GM19397 (cell line): ENCODE measurements around the gene TTLL11.

Experiments used
- ATAC-seq: cut with Tn5 transposase; IDR thresholded peaks from one replicate; pipeline ENCODE4 v1.9.1; 2021; ENCODE audit warnings: mild to moderate bottlenecking, moderate library complexity; ENCODE audit not compliant: unreplicated experiment

TTLL11 gene

DNA sequence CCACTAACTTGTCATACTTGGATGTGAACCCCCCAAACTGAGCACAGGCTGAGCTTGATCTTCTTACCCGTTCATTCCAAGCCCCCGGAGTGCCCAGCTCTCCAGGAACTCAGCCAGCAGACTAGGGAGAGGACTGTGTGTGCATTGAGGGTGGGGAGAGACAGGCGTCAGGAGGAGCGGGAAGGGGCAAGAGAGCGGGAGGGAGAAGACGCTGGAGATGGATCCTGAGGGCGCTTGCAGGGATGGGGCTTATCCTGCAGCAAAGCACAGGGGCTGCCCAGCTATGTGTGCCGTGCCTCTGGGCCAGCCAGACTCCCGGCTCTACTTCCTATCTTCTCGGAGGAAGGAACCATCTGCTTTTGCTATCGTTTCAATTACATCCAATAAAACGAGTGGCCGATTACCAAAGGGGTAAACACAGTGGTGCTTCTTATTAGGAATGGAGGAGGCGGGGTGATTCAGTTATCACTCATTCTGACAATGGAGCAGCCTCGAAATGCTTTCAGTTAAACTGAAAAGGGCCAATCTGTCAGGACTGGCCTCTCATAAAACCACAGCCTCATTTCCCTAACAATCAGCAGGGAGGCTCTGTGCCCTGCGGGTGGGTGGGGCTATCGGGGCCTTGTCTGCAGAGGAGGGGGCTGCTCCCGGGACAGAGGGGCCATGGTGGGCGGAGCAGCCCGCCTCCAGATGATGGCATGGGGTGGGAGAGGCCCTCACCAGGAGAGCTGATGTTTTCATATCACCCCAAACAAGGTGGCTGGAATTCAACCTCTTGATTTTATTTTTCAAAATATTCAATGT lies 273.5 kb downstream of the TTLL11 start:
- ATAC-seq = no peak

GRCh38 chr9:121818841-121819427 lies 274.2 kb downstream of the TTLL11 start:
- ATAC-seq = no peak

GRCh38 chr9:121818016-121818661 lies 275.0 kb downstream of the TTLL11 start:
- no peak for ATAC-seq

- no peak for ATAC-seq
These were observed 275.6 kb downstream of the TTLL11 start for GRCh38 chr9:121817476-121817875.

DNA sequence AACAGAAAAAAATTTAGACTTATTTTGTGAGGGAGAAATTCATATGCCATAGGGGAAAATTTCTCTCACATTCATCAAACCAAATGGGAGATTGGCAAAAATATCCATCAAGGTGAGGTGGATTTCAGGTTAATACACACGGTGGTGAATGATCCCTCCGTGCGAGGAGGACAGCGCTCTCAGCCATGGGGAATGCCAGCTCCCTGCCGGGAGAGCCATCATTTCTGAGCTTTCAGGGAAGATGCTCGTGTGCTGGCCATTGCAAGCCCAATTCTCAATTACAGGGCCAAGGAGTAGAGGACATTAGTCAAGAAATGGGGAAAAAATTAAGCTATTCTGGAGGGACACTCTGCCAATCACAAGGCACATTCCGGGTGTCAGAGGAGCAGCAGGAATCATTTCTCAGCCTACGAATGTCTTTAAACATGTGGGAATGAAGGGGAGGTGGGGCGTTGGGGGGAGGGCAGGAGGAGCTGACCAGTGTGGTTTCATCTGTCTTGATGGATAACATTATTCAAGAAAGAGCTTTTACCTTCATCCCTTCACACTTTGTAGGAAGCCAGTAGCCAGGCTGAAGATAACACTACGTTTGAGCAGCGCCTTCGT lies 276.2 kb downstream of the TTLL11 start:
- no peak for ATAC-seq

DNA sequence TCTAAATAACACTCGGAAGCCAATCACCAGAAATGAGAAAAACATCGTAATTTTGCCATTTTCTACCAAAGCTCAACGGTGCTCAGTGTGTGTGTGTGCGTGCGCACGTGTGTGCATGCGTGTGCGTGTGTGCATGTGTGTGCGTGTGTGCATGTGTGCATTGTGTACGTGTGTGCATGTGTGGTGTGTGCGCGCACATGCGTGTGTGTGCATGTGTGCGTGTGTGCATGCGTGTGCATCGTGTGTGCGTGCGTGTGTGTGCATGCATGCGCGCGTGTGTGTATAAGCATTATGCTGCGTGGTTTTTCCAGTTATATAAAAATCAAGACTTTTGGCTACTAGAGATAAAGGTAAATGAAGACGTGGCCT lies 276.7 kb downstream of the TTLL11 start:
- no peak for ATAC-seq

DNA sequence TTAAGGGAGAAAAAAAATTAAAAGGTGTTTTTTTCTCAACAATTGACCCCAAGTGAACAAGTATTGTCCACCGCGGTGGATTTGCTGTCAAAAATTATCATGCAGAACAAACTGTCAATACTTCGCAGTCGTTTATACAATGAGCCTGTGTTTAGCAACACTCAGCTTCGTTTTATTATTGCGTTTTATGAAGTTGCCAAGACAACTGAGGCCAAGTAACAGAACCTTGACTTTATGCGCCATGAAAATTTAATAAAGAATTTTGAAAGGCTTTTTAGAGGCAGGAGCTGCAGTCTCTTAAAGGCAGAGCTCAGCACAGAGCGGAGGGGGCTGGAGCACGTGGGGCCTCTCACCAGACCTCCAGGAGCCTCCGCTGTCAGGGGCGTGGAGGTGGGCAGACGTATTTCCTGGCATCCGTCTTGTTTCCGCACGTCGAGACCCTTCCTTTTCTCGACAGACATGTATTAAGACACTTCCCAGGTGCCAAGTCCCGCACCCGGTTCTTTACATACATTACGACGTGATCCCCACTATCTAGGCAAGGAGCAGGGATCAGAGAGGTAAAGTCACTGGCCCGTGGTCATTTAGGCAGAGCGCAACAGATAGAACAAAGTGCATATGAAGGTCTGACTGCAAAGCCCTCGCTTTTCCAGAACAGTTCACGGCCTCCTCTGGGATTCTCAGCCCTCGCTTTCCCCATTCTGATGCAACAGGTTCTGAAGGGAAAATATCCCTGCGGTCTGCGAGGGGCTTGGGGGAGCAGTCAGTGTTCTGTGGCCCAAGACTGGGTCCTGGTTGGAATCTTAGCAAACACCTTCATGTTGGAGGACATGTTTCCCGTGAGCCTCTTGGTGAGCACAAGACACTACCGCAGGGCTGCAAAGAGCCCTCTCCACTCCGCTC lies 277.3 kb downstream of the TTLL11 start:
- ATAC-seq = no peak

GRCh38 chr9:121815084-121815483 lies 278.0 kb downstream of the TTLL11 start:
- ATAC-seq = no peak

- ATAC-seq = no peak
These were observed 278.5 kb downstream of the TTLL11 start for GRCh38 chr9:121814594-121814993.

- no peak for ATAC-seq
These were observed 279.4 kb downstream of the TTLL11 start for GRCh38 chr9:121813519-121814210.

- no peak for ATAC-seq
These were observed 280.9 kb downstream of the TTLL11 start for GRCh38 chr9:121812159-121812735.

DNA sequence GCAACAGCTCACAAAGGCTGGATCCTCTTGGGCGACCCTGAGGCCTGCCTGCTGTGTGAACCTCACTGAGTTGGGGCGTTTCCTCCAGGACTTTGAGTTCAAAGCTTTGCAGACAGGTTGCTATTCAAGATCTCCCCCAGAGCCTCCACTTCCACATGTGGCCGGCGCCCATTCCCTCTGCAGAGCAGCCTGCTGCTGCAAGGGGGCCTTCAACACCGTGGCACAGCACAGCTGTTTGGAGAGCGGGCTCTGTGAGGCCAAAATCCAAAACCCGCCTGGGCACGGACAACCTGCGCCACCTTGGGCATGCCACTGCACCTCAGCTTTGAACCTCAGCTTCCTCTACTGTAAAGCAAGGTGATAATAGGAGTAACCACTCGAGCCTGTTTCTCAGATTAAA lies 281.4 kb downstream of the TTLL11 start:
- ATAC-seq = no peak

GRCh38 chr9:121811140-121811539 lies 282.0 kb downstream of the TTLL11 start:
- ATAC-seq = no peak

DNA sequence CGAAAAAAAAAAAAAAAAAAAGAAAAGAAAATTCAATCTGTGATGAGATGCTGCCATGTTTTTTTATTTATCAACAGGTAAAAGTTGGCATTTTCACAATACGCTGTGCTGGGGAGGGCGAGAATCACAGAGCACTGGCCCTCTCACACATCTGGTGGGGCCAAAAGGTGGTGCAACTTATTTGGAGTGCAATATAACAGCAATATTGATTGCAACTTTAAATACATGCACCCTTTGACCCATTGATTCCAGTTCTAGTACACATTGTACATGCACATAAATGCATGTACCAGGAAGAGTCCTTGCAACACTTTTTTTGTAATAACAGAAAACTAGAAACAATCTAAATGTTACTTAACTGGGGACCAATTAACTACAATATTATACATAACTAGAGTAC lies 282.6 kb downstream of the TTLL11 start:
- no peak for ATAC-seq

GRCh38 chr9:121809356-121810050 lies 283.6 kb downstream of the TTLL11 start:
- no peak for ATAC-seq

DNA sequence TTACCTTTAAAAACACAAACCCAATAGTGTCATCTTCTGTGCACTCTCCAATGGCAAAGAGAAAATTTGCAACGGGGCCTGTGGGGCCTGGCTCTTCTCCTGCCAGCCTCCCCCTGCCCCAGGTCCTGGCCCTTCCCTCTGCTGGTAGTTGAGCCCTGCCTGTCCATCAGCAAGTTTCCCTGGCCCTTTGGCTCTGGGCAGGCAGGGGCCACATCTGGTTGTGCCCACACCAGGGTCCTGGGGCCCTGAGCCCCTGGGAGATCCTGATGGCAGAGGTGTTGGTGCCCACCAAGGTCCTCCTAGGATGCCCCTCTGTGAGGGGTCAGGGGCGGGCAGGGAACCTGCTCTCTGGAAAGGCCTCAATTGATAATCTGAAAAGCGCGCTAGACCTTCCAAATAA lies 284.3 kb downstream of the TTLL11 start:
- no peak for ATAC-seq

GRCh38 chr9:121807823-121808278 lies 285.3 kb downstream of the TTLL11 start:
- ATAC-seq = no peak

GRCh38 chr9:121807069-121807822 lies 285.9 kb downstream of the TTLL11 start:
- no peak for ATAC-seq
